ENCODE results near the gene CIART.

- TF ChIP-seq TAF1 (IDR thresholded peaks at IDR 0.05; ENCODE audit: borderline replicate concordance, low read depth, low read length) (no peak), POLR2A (IDR thresholded peaks at IDR 0.05; ENCODE audit: low read depth, low read length) (no peak), POLR2AphosphoS5 (IDR thresholded peaks at IDR 0.05; ENCODE audit: low read depth, low read length) (no peak)
These were observed 24.4 kb upstream of the CIART start, which contains the start of gene CA14 for GRCh38 chr1:150257624-150258585.

Measured in GM12892 (cell line).